Embryonic facial prominence (tissue), 1 donor: Measurements from ENCODE around the gene ZNF384.

Experiments
- DNase-seq: peaks from one replicate; pipeline ENCODE4 v3.0.0-alpha.2; 2016; ENCODE audit errors: extremely low spot score

The ZNF384 gene

GRCh38 chr12:6653987-6654386 is 35.2 kb downstream of the ZNF384 start:
- DNase-seq = no peak

DNA sequence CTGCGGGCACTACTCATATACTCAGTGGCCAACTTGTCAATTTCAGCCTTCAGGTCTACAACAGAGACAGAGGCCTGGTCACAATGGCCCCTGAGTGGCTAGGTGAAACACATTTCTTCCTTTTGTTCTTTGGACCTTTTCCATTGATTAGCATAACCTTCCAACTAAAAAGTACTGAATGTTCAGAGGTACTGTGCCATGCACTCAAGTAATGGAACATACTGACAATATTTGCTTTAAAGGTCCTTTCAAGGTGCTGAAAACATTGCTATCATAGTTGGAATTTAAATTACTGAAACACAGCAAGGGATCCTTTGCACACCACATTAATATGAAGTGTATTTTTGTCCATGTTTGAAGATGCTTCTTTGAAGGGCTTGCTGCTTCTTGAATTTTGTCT is 35.8 kb downstream of the ZNF384 start:
- DNase-seq = no peak

DNA sequence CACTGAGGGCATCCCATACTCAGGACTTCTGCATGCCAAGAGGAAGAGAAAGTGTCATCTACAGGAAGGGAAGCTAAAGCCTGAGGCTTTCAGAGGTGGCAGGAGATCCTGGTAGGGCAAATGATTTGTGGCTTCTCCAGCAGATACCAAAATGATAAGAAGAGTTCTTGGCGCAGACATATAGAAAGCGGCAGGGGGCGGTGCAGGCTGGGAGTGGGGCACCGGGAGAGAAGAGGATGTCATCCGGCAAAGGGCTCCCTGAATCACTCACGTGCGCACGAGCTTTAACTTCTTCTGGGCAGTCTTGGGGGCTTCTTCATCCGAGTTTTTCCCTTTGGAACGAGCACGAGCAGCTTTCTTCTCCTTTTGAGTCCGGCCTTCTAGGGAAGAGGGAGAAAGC is 36.8 kb downstream of the ZNF384 start:
- DNase-seq = no peak

- DNase-seq = no peak
These were observed 38.3 kb downstream of the ZNF384 start for GRCh38 chr12:6650832-6651231.

GRCh38 chr12:6647083-6647604 is 42.0 kb downstream of the ZNF384 start, which contains the start of gene ACRBP:
Gene ACRBP, minus strand, starts transcription at chr12:6647432. Its CDS starts 66 bp downstream, at chr12:6647366.
- no peak for DNase-seq

DNA sequence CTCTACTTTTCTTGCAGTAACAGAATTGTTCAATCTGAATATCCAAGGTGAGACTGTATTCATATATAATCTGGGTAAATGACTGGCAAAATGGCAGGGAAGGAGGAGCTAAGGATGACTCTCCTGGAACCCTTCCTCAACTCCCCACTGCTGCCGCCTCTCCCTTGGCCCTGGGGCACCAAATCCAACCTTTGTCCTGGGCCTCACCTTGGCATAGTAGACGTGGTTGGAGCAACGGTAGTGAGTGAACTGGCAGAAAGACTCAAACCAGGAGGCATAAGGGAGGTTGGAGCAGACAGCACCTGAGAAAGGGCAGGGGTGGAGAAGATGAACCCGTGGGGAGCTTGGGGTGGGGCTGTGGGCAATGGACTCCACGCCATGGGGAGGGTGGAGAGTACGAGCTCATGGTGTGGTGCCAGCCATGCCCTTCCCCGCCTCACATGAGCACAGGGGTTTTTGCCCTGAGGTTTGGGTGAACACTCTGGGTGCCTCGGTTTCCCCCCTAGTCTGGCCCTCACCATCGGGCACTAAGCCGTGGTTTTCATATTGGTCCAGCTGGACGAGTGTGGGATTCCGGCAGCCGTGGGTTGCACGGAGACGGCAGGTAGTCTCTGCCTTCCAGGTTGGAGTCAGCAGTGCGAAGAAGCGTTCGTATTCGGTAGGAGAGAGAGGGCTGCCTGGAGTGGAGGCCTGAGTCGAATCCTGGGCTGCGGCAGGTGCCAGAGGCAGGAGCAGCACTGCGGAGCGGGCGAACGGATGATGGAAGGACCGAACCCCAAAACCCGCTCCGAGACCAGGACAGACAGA is 42.7 kb downstream of the ZNF384 start:
- no peak for DNase-seq

GRCh38 chr12:6644903-6645302 is 44.3 kb downstream of the ZNF384 start:
- no peak for DNase-seq

- no peak for DNase-seq
These were observed 44.9 kb downstream of the ZNF384 start for GRCh38 chr12:6644257-6644596.

GRCh38 chr12:6643569-6644256 is 45.5 kb downstream of the ZNF384 start:
- no peak for DNase-seq

DNA sequence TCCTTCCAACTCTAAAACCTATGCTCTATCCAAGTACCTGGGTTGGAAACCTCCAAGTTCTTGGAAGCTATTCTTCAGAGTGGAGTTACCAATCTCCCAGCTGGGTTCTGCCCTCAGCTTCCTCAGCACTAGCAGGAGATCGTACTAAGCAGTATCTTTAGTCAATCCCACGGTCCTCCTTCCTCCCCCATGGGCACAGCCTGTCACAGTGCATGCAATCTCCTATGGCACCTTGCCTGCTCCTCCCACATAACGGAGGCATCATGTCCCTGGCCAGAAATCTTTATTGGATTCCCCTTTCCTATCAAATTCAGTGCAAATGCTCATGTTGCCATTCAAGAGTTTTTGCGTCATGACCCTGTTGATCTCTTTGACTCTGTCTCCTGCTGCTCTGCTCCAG is 48.0 kb downstream of the ZNF384 start:
- DNase-seq = no peak

- no peak for DNase-seq
These were observed 48.7 kb downstream of the ZNF384 start for GRCh38 chr12:6640497-6640896.

DNA sequence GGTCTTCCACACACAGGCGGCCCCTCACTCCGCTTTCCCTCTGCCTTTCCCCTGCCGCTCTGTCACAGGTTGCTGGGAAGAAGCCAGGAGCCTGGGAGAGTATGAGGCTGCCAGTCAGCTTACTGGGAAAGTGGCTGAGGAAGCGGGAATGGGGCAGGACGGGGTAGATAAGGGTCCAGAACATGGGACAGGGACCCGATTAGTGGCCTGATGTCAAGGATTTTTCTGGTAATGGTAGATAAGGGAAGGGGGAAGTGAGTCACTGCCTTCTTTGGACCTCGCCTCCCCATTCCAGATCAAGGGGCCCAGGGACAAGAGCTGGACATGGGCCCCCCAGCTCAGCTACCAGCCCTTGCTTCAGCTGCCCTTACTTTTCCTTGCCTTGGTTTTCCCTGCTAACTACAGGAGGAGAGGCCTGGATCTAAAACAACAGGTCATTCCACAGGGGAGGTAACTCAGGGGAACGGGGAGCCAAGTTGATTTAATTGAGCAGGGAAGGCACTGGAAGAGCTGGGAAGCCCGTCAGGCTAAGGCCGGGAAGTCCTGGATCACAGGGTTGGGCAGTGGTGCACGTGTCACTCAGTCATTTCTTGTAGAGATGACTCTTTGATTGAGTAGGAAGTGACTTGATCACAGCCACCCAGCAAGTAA is 49.9 kb downstream of the ZNF384 start:
- no peak for DNase-seq

DNA sequence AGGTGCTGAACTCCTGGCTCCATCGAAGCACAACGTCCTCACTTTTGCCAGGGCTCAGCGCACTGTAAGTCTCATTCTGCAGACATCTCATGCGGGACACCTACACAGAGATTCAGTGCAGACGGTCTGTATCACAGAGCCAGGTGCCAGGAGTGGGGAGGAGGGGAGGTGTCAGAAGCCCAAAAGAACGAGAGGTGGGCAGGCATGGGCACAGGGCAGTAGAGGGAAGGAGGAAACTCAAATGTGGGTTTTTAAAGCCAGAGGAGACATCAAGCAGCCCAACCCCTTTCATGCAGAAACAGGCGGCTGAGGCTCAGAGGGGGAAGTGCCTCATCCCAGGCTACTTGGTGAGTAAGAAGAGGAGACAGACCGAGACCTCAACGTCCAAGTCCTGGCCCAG is 50.9 kb downstream of the ZNF384 start:
- DNase-seq = no peak

- no peak for DNase-seq
These were observed 53.2 kb downstream of the ZNF384 start, which contains the start of gene LPAR5 for GRCh38 chr12:6635856-6636531. Gene LPAR5, minus strand, starts transcription at chr12:6635959. Its CDS starts 14,711 bp downstream, at chr12:6621248.

DNA sequence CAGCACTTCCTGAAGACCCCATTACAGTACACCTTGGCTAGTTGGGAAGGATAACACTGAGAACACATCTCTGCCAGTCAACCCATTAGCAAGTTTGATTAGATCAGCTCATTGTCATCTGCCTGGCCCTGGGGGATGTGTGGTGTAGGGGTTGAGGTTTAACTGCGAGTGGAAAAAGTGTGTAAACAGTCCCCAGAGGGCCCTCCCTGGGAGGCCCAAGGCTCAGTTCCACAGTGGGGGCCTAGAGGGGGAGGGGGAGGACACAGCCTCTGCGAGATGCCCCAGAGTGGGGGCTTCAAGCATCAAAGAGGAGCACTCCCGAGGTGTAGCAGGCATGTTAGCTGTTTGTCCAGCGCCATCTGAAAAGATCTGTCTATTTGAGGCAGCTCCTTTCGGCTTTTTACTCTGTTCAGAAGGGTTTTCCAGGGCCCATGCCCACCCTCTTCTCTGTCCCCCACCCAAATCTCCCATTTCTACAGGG is 53.8 kb downstream of the ZNF384 start:
- no peak for DNase-seq

DNA sequence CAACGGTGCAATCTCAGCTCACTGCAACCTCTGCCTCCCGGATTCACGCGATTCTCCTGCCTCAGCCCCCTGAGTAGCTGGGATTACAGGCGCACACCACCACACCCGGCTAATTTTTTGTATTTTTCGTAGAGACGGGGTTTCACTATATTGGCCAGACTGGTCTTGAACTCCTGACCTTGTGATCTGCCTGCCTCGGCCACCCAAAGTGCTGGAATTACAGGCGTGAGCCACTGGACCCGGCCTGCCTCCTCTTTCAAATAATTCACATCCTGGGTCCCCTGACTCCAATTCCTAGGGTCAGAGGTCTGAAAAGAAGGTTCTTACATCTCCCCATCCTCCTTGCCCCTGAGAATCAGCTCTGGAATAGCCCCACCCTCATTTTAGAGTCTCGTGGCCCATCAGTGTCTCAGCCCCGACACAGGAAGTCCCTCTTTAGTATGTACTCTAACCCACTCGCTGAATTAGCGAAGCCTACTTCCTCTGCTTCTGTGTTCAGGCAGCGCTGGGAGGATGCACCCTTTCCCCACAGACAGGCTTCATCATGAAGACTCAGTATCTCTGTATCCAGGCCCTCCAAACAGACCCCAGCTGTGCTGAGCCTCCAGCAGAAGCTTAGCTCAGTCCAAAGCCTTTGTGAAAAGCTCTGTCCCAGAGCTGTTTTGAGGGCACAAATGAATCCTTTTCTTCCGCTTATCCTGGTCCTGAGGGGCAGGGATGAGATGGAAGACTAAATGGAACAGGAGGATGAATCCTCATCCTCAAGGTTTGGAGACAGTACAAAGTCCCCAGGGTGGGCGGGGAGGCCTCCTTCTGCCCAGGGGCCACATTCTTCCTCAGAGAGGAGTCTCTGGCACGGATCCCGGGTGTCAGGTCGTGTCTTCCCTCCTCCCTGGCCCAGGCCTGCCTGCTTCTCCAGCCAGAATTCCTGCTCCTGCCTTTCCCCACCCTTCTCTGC is 56.9 kb downstream of the ZNF384 start:
- DNase-seq = no peak

- no peak for DNase-seq
These were observed 57.6 kb downstream of the ZNF384 start for GRCh38 chr12:6631549-6631961.

DNA sequence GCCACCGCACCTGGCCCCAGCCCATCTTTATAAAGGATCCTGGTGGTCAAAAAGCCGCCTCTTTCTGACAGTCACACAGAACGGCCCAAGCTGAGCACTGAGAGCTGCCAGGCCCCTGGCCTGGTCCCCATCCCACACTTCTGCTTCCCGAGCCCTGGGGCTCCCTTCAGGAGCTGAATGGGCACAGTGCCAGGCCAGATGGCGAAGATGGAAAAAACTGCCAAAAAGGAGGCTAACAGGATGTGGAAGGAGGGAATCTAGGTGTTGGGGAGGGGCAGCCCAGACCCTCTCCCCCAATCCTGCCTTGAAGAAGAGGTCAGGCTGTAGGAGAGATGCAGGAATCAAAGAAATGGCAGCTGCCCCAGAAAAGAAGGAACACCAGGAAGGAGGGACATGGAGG is 58.4 kb downstream of the ZNF384 start:
- no peak for DNase-seq

GRCh38 chr12:6627616-6628015 is 61.6 kb downstream of the ZNF384 start:
- no peak for DNase-seq

- DNase-seq = no peak
These were observed 62.4 kb downstream of the ZNF384 start for GRCh38 chr12:6626654-6627283.
